Upper lobe of left lung (tissue), 4 donors: ENCODE data around the gene CDR2L.

Experiments
- EP300 ChIP-seq, 4 donors: sonication (generic); formaldehyde crosslinking; IDR thresholded peaks; one replicate each; pipeline ENCODE4 v1.5.1; 2017; ENCODE audit warnings: antibody characterized with exemption in 4 of 4, control low read depth in 2 of 4
- POLR2A ChIP-seq, 4 donors: fragments of 450-650 bp; IDR thresholded peaks; one replicate each; pipeline ENCODE4 v1.5.1; 2016 to 2017; ENCODE audit warnings: antibody characterized with exemption in 4 of 4, mild to moderate bottlenecking in 2 of 4
- POLR2AphosphoS5 ChIP-seq, 2 donors: sonication (generic); formaldehyde crosslinking; IDR thresholded peaks; one replicate each; pipeline ENCODE4 v1.5.1; 2017; ENCODE audit warnings: antibody characterized with exemption in 2 of 2
- TF ChIP-seq, protein P1 (sequence below), 6 experiments: fragments of 450-650 bp in 4 of 6; fragments of 200-600 bp in 2 of 6; sonication (generic) in 2 of 6; IDR thresholded peaks; one replicate each; pipeline ENCODE4 v1.5.1; 2016 to 2019; ENCODE audit warnings: antibody characterized with exemption in 6 of 6

DNA sequence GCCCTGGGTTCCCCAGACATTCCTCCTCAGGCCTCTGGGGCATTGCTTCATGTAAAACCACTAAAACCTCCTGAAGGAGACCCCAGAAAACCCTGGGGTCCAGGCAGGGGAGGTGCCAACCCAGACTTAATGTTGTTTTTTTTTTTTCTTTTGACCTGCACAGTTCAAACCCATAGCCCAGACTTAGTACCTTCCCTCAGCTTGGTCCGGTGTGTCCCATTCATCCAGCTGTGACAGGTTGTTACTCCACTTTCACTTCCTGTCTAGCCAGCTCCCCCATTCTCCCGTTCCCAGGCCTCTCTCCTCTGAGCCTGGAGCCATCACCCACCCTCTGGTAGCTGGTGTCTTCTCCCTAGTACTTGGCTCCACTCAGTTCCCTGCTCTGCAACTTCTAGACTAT is 4.8 kb downstream of the CDR2L start:
- TF ChIP-seq, protein P1, sequence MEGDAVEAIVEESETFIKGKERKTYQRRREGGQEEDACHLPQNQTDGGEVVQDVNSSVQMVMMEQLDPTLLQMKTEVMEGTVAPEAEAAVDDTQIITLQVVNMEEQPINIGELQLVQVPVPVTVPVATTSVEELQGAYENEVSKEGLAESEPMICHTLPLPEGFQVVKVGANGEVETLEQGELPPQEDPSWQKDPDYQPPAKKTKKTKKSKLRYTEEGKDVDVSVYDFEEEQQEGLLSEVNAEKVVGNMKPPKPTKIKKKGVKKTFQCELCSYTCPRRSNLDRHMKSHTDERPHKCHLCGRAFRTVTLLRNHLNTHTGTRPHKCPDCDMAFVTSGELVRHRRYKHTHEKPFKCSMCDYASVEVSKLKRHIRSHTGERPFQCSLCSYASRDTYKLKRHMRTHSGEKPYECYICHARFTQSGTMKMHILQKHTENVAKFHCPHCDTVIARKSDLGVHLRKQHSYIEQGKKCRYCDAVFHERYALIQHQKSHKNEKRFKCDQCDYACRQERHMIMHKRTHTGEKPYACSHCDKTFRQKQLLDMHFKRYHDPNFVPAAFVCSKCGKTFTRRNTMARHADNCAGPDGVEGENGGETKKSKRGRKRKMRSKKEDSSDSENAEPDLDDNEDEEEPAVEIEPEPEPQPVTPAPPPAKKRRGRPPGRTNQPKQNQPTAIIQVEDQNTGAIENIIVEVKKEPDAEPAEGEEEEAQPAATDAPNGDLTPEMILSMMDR (IDR thresholded peaks at IDR 0.05): no peak
- TF ChIP-seq POLR2A (IDR thresholded peaks at IDR 0.05) (no peak), EP300 (IDR thresholded peaks at IDR 0.05) (no peak), POLR2AphosphoS5 (IDR thresholded peaks at IDR 0.05) (no peak)
